ENCODE data around the gene FBXL7. TPM values are rescaled to one million over a fixed set of nuclear protein-coding genes. Genes with fewer than 3 reads are reported as not detected.

FBXL7 gene
- total and polyA plus RNA-seq, 2 of the 8 experiments (the other 6 are each of a cell fraction or from before 2014, with no cell fraction given), result 17.7 to 17.8 TPM

GRCh38 chr5:15737871-15738664, 238.1 kb downstream of the FBXL7 start:
- Histone ChIP-seq H3K9me3 (ENCODE audit: insufficient read depth in 2 of 2, low read depth in 1 of 2, low read length in 1 of 2) (peaks cover 3% of the 10 kb centered on the region in 2 experiments; a peak in 2 of 4 replicates), H4K20me1 (replicated peaks in 1 of 2; ENCODE audit: control insufficient read depth in 1 of 2, insufficient read depth in 2 of 2, low read length in 2 of 2) (no peaks in the 10 kb centered on the region), H3K23me2 (ENCODE audit: low read depth, low read length) (no peaks in the 10 kb centered on the region), H2BK120ac (replicated peaks; ENCODE audit: low read depth, low read length) (no peak overlapping the region), H2BK15ac (ENCODE audit: low read length) (no peak overlapping the region), H3K18ac (ENCODE audit: extremely low read depth, low read length) (no peak overlapping the region), H4K91ac (replicated peaks; ENCODE audit: insufficient read length, low read length) (no peak overlapping the region), H4K5ac (ENCODE audit: insufficient read length, low read depth, low read length) (no peak overlapping the region), H3K79me1 (ENCODE audit: low read depth, low read length) (0 out of 2 replicates have a peak, but pooled peaks cover 2% of the 10 kb centered on the region), H3K4me1 (replicated peaks in 1 of 4; ENCODE audit: control insufficient read depth in 3 of 4, insufficient read depth in 4 of 4, low read length in 3 of 4) (no peaks in the 10 kb centered on the region), H3K4ac (replicated peaks; ENCODE audit: insufficient read length, low read depth, low read length) (no peak overlapping the region), H3K79me2 (ENCODE audit: control insufficient read depth in 1 of 2, insufficient read depth in 2 of 2, low read length in 2 of 2) (no peaks in the 10 kb centered on the region), H2AFZ (ENCODE audit: low read length) (no peak overlapping the region), H3K4me2 (ENCODE audit: insufficient read depth in 1 of 2, low read depth in 2 of 2, low read length in 2 of 2) (no peak overlapping the region), H2BK5ac (ENCODE audit: low read depth, low read length) (no peak overlapping the region), H4K8ac (ENCODE audit: extremely low read depth, insufficient read depth, low read length) (no peak overlapping the region), H3K9ac (replicated peaks in 1 of 4; ENCODE audit: extremely low read depth in 1 of 4, low read depth in 3 of 4, low read length in 3 of 4) (no peak overlapping the region), H3K27ac (ENCODE audit: low read depth, low read length) (no peak overlapping the region), H3K14ac (ENCODE audit: insufficient read length) (no peak overlapping the region), H3K4me3 (ENCODE audit: extremely low read depth in 1 of 4, insufficient read depth in 2 of 4, low read depth in 3 of 4, low read length in 4 of 4) (no peak overlapping the region), H3K56ac (replicated peaks; ENCODE audit: insufficient read length, low read depth, low read length) (no peak overlapping the region), H3K23ac (ENCODE audit: insufficient read length) (no peak overlapping the region), H2BK12ac (ENCODE audit: low read depth, low read length) (no peak overlapping the region), H3K36me3 (ENCODE audit: control insufficient read depth in 2 of 4, insufficient read depth in 4 of 4, low read length in 3 of 4) (peaks cover 0 to 2% (median 0%) of the 10 kb centered on the region in 4 experiments; a peak in 3 of 8 replicates), H3K27me3 (replicated peaks in 1 of 4; ENCODE audit: control insufficient read depth in 3 of 4, extremely low read depth in 1 of 4, insufficient read depth in 3 of 4, low read length in 3 of 4) (no peaks in the 10 kb centered on the region), H2AK5ac (ENCODE audit: low read depth, low read length) (no peak overlapping the region), H2BK20ac (ENCODE audit: low read length) (no peak overlapping the region)
- no peak for FAIRE-seq
- no peak for DNase-seq (ENCODE audit: low read depth in 1 of 2, low spot score in 2 of 2)
- 82% methylated on average over 5 of the region's 5 CpGs; no CpG with 5 or more reads in 1 of the 2 experiments for WGBS, 2 experiments (ENCODE audit: extremely low coverage in 1 of 2, insufficient coverage in 1 of 2, insufficient read length in 1 of 2, insufficient replicate concordance in 2 of 2, low coverage in 1 of 2, low lambda C conversion rate in 2 of 2, missing lambda C conversion rate in 1 of 2)
- TF ChIP-seq CREB1 (IDR thresholded peaks at IDR 0.05), result no peak
- no peak for TF ChIP-seq RBBP5 (IDR thresholded peaks at IDR 0.05; ENCODE audit: borderline replicate concordance, low read depth, low read length)
- no peak for TF ChIP-seq ASH2L (IDR thresholded peaks at IDR 0.05; ENCODE audit: low read length)
- no peak for TF ChIP-seq SAP30 (IDR thresholded peaks at IDR 0.05; ENCODE audit: insufficient read depth, insufficient replicate concordance, low read length)
- no peak for TF ChIP-seq TCF12 (IDR thresholded peaks at IDR 0.05; ENCODE audit: low read depth, low read length)
- no peak for TF ChIP-seq CBX5 (IDR thresholded peaks at IDR 0.05; ENCODE audit: low read depth, low read length)
- TF ChIP-seq GABPA (IDR thresholded peaks at IDR 0.05; ENCODE audit: borderline replicate concordance, insufficient read depth, low read length), result no peak
- TF ChIP-seq POLR2A (IDR thresholded peaks at IDR 0.05; ENCODE audit: control extremely low read depth in 1 of 2, low read depth in 2 of 2, low read length in 2 of 2), result no peak
- no peak for TF ChIP-seq TEAD4 (IDR thresholded peaks at IDR 0.05; ENCODE audit: low read depth, low read length)
- TF ChIP-seq POU5F1 (IDR thresholded peaks at IDR 0.05; ENCODE audit: low read depth, low read length), result no peak
- no peak for TF ChIP-seq FOSL1 (IDR thresholded peaks at IDR 0.05; ENCODE audit: insufficient read depth, low read depth, low read length)
- POLR2A ChIA-PET (ENCODE audit: partially characterized antibody), result no interaction called here
- CTCF ChIA-PET (ENCODE audit: partially characterized antibody), result interaction anchor here (1.5 kb wide), 1 partner anchor 44 kb away, joined by 4 read pairs; no protein-coding TSS in a partner anchor

Measured in H1 (cell line).